ENCODE data around the gene IMPA2.

GRCh38 chr18:11983592-11983991 lies 2.3 kb downstream of the IMPA2 start:
- no peak for TF ChIP-seq CTCF (conservative IDR thresholded peaks at IDR 0.05 in 1 of 2, IDR thresholded peaks at IDR 0.05 in 1 of 2; ENCODE audit: low read depth in 1 of 2, low read length in 2 of 2)
- no peak for TF ChIP-seq EZH2 (IDR thresholded peaks at IDR 0.05; ENCODE audit: low read length, missing control alignments)

Data from fibroblast of lung (primary cell).